Right cardiac atrium (tissue), 5 donors: ENCODE measurements around the gene FOXM1. TPM values are rescaled to one million over a fixed set of nuclear protein-coding genes. Genes with fewer than 3 reads are reported as not detected.

Experiments
- ATAC-seq, 2 donors: fragments of 200-7000 bp; cut with Tn5 transposase; one replicate each; pipeline versions ENCODE4 v1.8.0 to v1.9.1; 2020; ENCODE audit warnings: moderate library complexity in 2 of 2, mild to moderate bottlenecking in 1 of 2
- DNase-seq, 3 donors: peaks; one replicate each; pipeline ENCODE4 v3.0.0-alpha.2; 2020
- H3K27ac ChIP-seq: one replicate; pipeline ENCODE4 v1.5.1; 2013; ENCODE audit warnings: mild to moderate bottlenecking, low read length, control low read depth, moderate library complexity
- H3K27me3 ChIP-seq: one replicate; pipeline ENCODE4 v1.6.1; 2013; ENCODE audit not compliant: control insufficient read depth, insufficient read depth
- H3K4me1 ChIP-seq: one replicate; pipeline ENCODE4 v1.6.1; 2013; ENCODE audit warnings: low read length; ENCODE audit not compliant: control insufficient read depth, insufficient read depth
- H3K4me3 ChIP-seq: one replicate; pipeline ENCODE4 v1.5.1; 2013; ENCODE audit warnings: low read length, control low read depth
- H3K9me3 ChIP-seq: one replicate; pipeline ENCODE4 v1.6.1; 2013; ENCODE audit warnings: low read length; ENCODE audit not compliant: control insufficient read depth
- WGBS: extraction: QIAGEN DNeasy Blood & Tissue Kit; methylation state at CpG from one replicate; pipeline ENCODE4 v1.1.7; 2013; 5-methylcytosine and 5-hydroxymethylcytosine counted together
- intact Hi-C, 4 donors: fragments of 100-400 bp; cut with DNase I; formaldehyde crosslinking; loops; one replicate each; pipeline versions ENCODE4 v1.11.0 to v1.14.0; 2022 to 2023
- polyA plus RNA-seq: library from polyadenylated mRNA; stranded (reverse); fragments of 200-250 nt; gene quantifications from one replicate; pipeline ENCODE4 v1.2.3, GENCODE V29; 2013
- total RNA-seq, 4 donors: library from RNA; stranded (reverse); fragmentation: NEBNext Ultra II Directional; extraction: Animal tissue kit (Norgen Biotek cat#: 25700); gene quantifications; one replicate each; pipeline ENCODE4 v1.2.1, GENCODE V29; 2021
- donor health status: healthy with polysubstance abuse.
- donor health status: DM: no; HTN: yes; CAD: no.
- donor health status: DM: no; HTN: no; CAD: no.
- donor health status: DM: no; HTN: yes; CAD: no; lungs with severe emphysema.
- donor health status: DM: yes; HTN: yes; CAD: no.

The FOXM1 gene
- total and polyA plus RNA-seq, 5 donors: 0.20 to 1.7 (median 0.51) TPM

GRCh38 chr12:2897418-2897817 lies 20.4 kb upstream of the FOXM1 start:
- ATAC-seq: no peak
- Histone ChIP-seq H3K4me3 (no peak overlapping the region), H3K27me3 (no peaks in the 10 kb centered on the region), H3K27ac (no peak overlapping the region), H3K9me3 (no peaks in the 10 kb centered on the region), H3K4me1 (peaks cover 4% of the 10 kb centered on the region)
- intact Hi-C loops: loop anchor here in 1 of 4 donors (10.0 kb wide), 1 partner anchor 47 kb away; no protein-coding TSS in a partner anchor
- DNase-seq: no peak
- WGBS: 97% methylated on average over 5 of the region's 5 CpGs

- Histone ChIP-seq H3K4me1 (peaks cover 3% of the 10 kb centered on the region), H3K27ac (no peak overlapping the region), H3K4me3 (no peak overlapping the region), H3K27me3 (no peaks in the 10 kb centered on the region), H3K9me3 (no peaks in the 10 kb centered on the region)
- ATAC-seq: no peak
- intact Hi-C loops: loop anchor here in 1 of 4 donors (10.0 kb wide), 1 partner anchor 49 kb away; no protein-coding TSS in a partner anchor
- no peak for DNase-seq
- WGBS: 78% methylated on average over 2 of the region's 2 CpGs
These were observed 18.5 kb upstream of the FOXM1 start for GRCh38 chr12:2895511-2895910.

DNA sequence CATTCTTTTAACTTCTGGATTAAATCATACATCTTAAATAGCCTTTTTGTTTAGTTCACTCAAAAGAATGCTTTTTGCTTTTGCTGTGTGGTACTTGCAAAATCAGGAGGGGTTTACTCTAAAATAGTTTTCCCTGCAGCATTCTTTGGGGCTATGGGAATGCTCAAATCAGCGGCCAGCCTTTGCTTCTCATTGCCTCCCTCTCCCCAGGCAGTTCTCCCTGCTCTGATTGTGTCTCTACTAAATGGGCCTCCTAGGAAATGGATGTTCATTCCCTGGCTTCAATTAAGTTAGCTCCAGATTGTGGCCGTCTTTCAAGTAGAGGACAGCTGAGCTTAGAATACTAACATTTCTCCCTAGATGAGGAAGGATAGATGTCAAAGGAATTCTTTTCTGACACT lies 18.1 kb upstream of the FOXM1 start:
- Histone ChIP-seq H3K27me3 (no peaks in the 10 kb centered on the region), H3K4me1 (peaks cover 3% of the 10 kb centered on the region), H3K27ac (no peak overlapping the region), H3K4me3 (no peak overlapping the region), H3K9me3 (no peaks in the 10 kb centered on the region)
- intact Hi-C loops: loop anchor here in 1 of 4 donors (10.0 kb wide), 1 partner anchor 50 kb away; no protein-coding TSS in a partner anchor
- no peak for DNase-seq
- 43% methylated on average over 2 of the region's 2 CpGs for WGBS
- no peak for ATAC-seq

- Histone ChIP-seq H3K4me1 (peaks cover 1% of the 10 kb centered on the region), H3K27ac (no peak overlapping the region), H3K9me3 (no peaks in the 10 kb centered on the region), H3K4me3 (no peak overlapping the region), H3K27me3 (no peaks in the 10 kb centered on the region)
- intact Hi-C loops: loop anchor here in 1 of 4 donors (10.0 kb wide), 1 partner anchor 52 kb away; no protein-coding TSS in a partner anchor
- DNase-seq (peak in 1 of 3 donors; percentile 23), ATAC-seq (no peak)
- 87% methylated on average over 8 of the region's 8 CpGs for WGBS
These were observed 16.0 kb upstream of the FOXM1 start for GRCh38 chr12:2893007-2893406.

- no peaks in the 10 kb centered on the region for H3K4me1 ChIP-seq
- H3K27ac ChIP-seq: no peak overlapping the region
- DNase-seq (no peak), ATAC-seq (no peak)
- H3K27me3 ChIP-seq: no peaks in the 10 kb centered on the region
- intact Hi-C loops: loop anchor here in 1 of 4 donors (10.0 kb wide), 1 partner anchor 53 kb away; no protein-coding TSS in a partner anchor
- no peak overlapping the region for H3K4me3 ChIP-seq
- H3K9me3 ChIP-seq: no peaks in the 10 kb centered on the region
- WGBS: 78% methylated on average over 12 of the region's 12 CpGs
These were observed 15.3 kb upstream of the FOXM1 start for GRCh38 chr12:2892246-2892645.

- WGBS: 19% methylated on average over 42 of the region's 42 CpGs
- Histone ChIP-seq H3K4me1 (no peaks in the 10 kb centered on the region), H3K27ac (peak overlapping the region; percentile 87), H3K4me3 (peak overlapping the region; percentile 70), H3K9me3 (no peaks in the 10 kb centered on the region), H3K27me3 (no peaks in the 10 kb centered on the region)
- ATAC-seq: peak; percentile 63 to 70
- intact Hi-C loops: loop anchor here in 1 of 4 donors (10.0 kb wide), 1 partner anchor 53 kb away; no protein-coding TSS in a partner anchor
- DNase-seq: peak in 2 of 3 donors; percentile 62 to 85
These were observed 14.5 kb upstream of the FOXM1 start for GRCh38 chr12:2891240-2892053.

- Histone ChIP-seq H3K4me3 (peak within 1 kb of the TSS; percentile 70), H3K27me3 (no peaks in the 10 kb centered on the region), H3K27ac (peak within 1 kb of the TSS; percentile 87), H3K9me3 (no peaks in the 10 kb centered on the region), H3K4me1 (no peaks in the 10 kb centered on the region)
- WGBS: under 1% methylated on average over 83 of the region's 83 CpGs
- ATAC-seq (peak; percentile 99), DNase-seq (peak; percentile 99 to 100 (median 100))
- intact Hi-C loops: loop anchor here in 1 of 4 donors (10.0 kb wide), 1 partner anchor 54 kb away; no protein-coding TSS in a partner anchor
These were observed 13.6 kb upstream of the FOXM1 start, which contains the start of gene TULP3 for GRCh38 chr12:2890388-2891239. TULP3 (plus strand) TSS chr12:2890891; CDS start chr12:2890948, 57 bp downstream.

DNA sequence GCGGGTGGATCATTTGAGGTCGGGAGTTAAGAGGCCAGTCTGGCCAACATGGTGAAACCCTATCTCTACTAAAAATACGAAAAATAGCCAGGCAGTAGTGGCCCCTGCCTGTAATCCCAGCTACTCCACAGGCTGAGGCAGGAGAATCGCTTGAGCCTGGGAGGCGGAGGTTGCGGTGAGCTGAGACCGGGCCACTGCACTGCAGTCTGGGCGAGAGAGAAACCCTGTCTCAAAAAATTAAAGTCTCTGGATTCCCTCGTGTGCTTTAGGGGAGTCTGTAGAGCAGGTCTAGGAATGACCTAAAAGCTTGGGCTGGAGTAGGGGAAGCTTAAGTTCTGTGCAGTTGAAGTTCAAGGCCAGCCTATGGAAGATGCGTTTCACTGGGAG lies 13.0 kb upstream of the FOXM1 start:
- Histone ChIP-seq H3K27me3 (no peaks in the 10 kb centered on the region), H3K27ac (peak overlapping the region; percentile 28), H3K9me3 (no peaks in the 10 kb centered on the region), H3K4me1 (no peaks in the 10 kb centered on the region), H3K4me3 (peak overlapping the region; percentile 40)
- WGBS: 69% methylated on average over 10 of the region's 10 CpGs
- intact Hi-C loops: loop anchor here in 1 of 4 donors (10.0 kb wide), 1 partner anchor 55 kb away; no protein-coding TSS in a partner anchor
- ATAC-seq: no peak
- DNase-seq: no peak

GRCh38 chr12:2886768-2887450 lies 9.9 kb upstream of the FOXM1 start:
- Histone ChIP-seq H3K27ac (no peak overlapping the region), H3K9me3 (no peaks in the 10 kb centered on the region), H3K27me3 (no peaks in the 10 kb centered on the region), H3K4me3 (no peak overlapping the region), H3K4me1 (no peaks in the 10 kb centered on the region)
- ATAC-seq: no peak
- 93% methylated on average over 10 of the region's 10 CpGs for WGBS
- DNase-seq: no peak
- intact Hi-C loops: loop anchor here (5.0 to 10.0 kb wide), 4 partner anchors 55 to 150 kb away; no protein-coding TSS in a partner anchor

DNA sequence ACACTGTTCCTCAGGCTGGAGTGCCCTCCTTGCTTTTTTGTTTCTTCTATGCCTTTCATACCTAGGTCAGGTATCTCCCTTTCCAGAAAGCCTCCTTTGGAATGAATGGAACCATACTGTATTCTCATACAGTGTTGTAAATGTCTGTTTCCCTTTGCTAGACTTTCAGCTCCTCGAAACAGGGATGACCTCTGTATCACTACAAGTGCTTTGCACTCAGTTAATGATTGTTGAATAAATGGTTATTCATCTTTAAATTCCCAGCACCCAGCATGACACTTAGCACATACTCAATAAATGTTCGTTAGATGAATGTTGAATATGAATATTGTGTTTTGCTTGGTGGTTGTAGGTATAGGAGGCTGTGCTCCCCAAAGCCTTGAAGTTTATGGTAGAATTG lies 7.8 kb upstream of the FOXM1 start:
- 82% methylated on average over 2 of the region's 2 CpGs for WGBS
- Histone ChIP-seq H3K4me3 (no peak overlapping the region), H3K4me1 (no peaks in the 10 kb centered on the region), H3K27me3 (no peaks in the 10 kb centered on the region), H3K9me3 (no peaks in the 10 kb centered on the region), H3K27ac (no peak overlapping the region)
- ATAC-seq (no peak), DNase-seq (no peak)
- intact Hi-C loops: loop anchor here (5.0 to 10.0 kb wide), 4 partner anchors 57 to 152 kb away; no protein-coding TSS in a partner anchor
